NCI-H510A (cell line): ENCODE measurements around the gene PPP2R2C.
A peak's percentile ranks its signal among the peaks of the same experiment; 100 is the strongest.

Experiments used
- DNase-seq: peaks from one replicate; lab custom pipeline; 2025; lab: John Stamatoyannopoulos, UW

Gene PPP2R2C

GRCh38 chr4:6378493-6379445 is 93.6 kb downstream of the PPP2R2C start:
- no peak for DNase-seq

GRCh38 chr4:6377626-6378492 is 94.6 kb downstream of the PPP2R2C start:
- no peak for DNase-seq

GRCh38 chr4:6375620-6376295 is 96.7 kb downstream of the PPP2R2C start:
- no peak for DNase-seq

GRCh38 chr4:6374575-6374974 is 97.8 kb downstream of the PPP2R2C start:
- DNase-seq: no peak

GRCh38 chr4:6373541-6374410 is 98.6 kb downstream of the PPP2R2C start:
- no peak for DNase-seq

- peak; percentile 7 for DNase-seq
Observed at GRCh38 chr4:6372649-6373525, 99.5 kb downstream of the PPP2R2C start.

- no peak for DNase-seq
Observed at GRCh38 chr4:6371812-6372211, 100.6 kb downstream of the PPP2R2C start.

- DNase-seq: no peak
Observed at GRCh38 chr4:6371271-6371670, 101.1 kb downstream of the PPP2R2C start.

GRCh38 chr4:6369924-6370645 is 102.3 kb downstream of the PPP2R2C start:
- DNase-seq: no peak

- DNase-seq: no peak
Observed at GRCh38 chr4:6369511-6369910, 102.9 kb downstream of the PPP2R2C start.

- no peak for DNase-seq
Observed at GRCh38 chr4:6369035-6369434, 103.4 kb downstream of the PPP2R2C start.

- DNase-seq: no peak
Observed at GRCh38 chr4:6368601-6369000, 103.8 kb downstream of the PPP2R2C start.

- DNase-seq: no peak
Observed at GRCh38 chr4:6368096-6368495, 104.3 kb downstream of the PPP2R2C start.

GRCh38 chr4:6367371-6367851 is 105.0 kb downstream of the PPP2R2C start:
- DNase-seq: no peak

- no peak for DNase-seq
Observed at GRCh38 chr4:6366581-6366980, 105.8 kb downstream of the PPP2R2C start.

GRCh38 chr4:6365545-6366086 is 106.8 kb downstream of the PPP2R2C start:
- DNase-seq: no peak

GRCh38 chr4:6364581-6364980 is 107.8 kb downstream of the PPP2R2C start:
- DNase-seq: no peak

- no peak for DNase-seq
Observed at GRCh38 chr4:6364146-6364545, 108.3 kb downstream of the PPP2R2C start.

GRCh38 chr4:6362896-6363295 is 109.5 kb downstream of the PPP2R2C start:
- no peak for DNase-seq
